Measurements from ENCODE around the gene MICAL3. TPM values are rescaled to one million over a fixed set of nuclear protein-coding genes. Genes with fewer than 3 reads are reported as not detected.

Gene MICAL3
- total RNA-seq, 1 donor from 2014 or later, result 47.5 TPM

GRCh38 chr22:17898375-17898774, 126.0 kb downstream of the MICAL3 start:
- no peak overlapping the region for H3K4me3 ChIP-seq (ENCODE audit: low read depth, low read length)
- no peak for DNase-seq (ENCODE audit: low read depth)
- no peak for TF ChIP-seq CTCF (conservative IDR thresholded peaks at IDR 0.05; ENCODE audit: low read depth, low read length)

GRCh38 chr22:17897858-17898257, 126.5 kb downstream of the MICAL3 start:
- H3K4me3 ChIP-seq (ENCODE audit: low read depth, low read length), result no peak overlapping the region
- no peak for DNase-seq (ENCODE audit: low read depth)
- TF ChIP-seq CTCF (conservative IDR thresholded peaks at IDR 0.05; ENCODE audit: low read depth, low read length), result no peak

DNA sequence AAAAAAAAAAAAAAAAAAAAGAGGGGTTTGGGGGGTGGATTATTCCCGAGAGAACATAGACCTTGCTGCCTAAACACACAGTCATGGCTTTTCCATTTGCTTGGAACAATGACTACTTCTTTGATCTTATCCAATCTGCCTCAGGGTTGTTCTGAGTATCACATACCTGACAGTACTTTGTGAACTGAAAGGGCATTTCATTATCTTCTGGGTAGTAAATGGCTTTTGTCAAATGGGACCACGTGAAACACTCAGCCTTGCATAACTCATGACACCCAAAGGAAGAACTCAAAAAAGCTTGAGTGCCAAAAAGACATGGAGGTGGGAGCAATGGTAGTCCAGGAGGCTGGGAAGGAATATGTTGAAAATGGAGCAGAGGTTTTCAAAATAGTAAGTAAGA, 126.9 kb downstream of the MICAL3 start:
- no peak for DNase-seq (ENCODE audit: low read depth)
- H3K4me3 ChIP-seq (ENCODE audit: low read depth, low read length), result no peak overlapping the region
- TF ChIP-seq CTCF (conservative IDR thresholded peaks at IDR 0.05; ENCODE audit: low read depth, low read length), result no peak

- TF ChIP-seq CTCF (conservative IDR thresholded peaks at IDR 0.05; ENCODE audit: low read depth, low read length), result peak; percentile 50
- H3K4me3 ChIP-seq (ENCODE audit: low read depth, low read length), result no peak overlapping the region
- no peak for DNase-seq (ENCODE audit: low read depth)
Observed at GRCh38 chr22:17896586-17896985, 127.8 kb downstream of the MICAL3 start.

DNA sequence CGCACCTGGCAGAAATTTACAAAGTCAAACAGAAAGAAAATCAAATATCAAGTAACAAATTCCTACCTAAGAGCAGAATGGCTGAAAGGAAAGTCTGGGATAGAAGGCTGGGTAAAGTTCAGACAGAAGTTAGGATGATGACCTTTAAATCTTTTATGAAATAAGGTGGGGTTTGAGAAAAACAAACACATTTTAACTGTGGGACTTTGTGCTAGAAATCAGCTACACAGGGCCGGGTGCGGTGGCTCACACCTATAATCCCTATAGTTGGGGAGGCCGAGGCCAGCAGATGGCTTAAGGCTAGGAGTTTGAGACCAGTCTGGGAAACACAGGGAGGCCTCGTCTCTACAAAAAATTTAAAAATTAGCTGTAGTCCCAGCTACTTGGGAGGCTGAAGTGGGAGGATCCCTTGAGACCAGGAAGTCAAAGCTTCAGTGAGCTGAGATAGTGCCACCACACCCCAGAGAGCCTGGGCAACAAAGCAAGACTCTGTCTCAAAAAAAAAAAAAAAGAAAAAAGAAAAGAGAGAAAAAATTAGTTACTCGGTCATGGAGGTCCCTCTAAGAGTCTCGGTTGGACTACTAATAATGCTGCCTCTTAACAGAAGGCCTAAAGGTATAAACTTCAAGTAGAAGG, 130.3 kb downstream of the MICAL3 start:
- TF ChIP-seq CTCF (conservative IDR thresholded peaks at IDR 0.05; ENCODE audit: low read depth, low read length), result no peak
- DNase-seq (ENCODE audit: low read depth), result no peak
- no peak overlapping the region for H3K4me3 ChIP-seq (ENCODE audit: low read depth, low read length)

DNA sequence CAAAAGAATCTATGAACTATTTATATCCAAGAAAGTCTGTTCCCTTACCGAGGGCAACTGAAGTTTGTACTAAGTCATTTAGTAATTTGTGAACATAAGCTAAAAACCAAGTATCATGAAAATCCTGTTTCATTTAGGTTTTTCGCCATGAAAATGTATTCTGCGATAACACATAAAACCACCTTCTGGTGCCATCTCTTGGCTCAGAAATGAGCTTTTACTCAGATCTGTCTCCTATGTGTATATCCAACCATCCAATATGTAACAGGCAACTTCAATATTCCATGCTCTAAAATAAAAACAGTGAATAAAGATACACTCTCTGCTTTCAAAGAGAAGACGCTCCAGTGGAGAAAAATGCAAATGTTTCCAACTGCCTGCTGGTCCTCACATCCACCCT, 132.0 kb downstream of the MICAL3 start:
- no peak for TF ChIP-seq CTCF (conservative IDR thresholded peaks at IDR 0.05; ENCODE audit: low read depth, low read length)
- DNase-seq (ENCODE audit: low read depth), result no peak
- no peak overlapping the region for H3K4me3 ChIP-seq (ENCODE audit: low read depth, low read length)

- peak; percentile 60 for TF ChIP-seq CTCF (conservative IDR thresholded peaks at IDR 0.05; ENCODE audit: low read depth, low read length)
- H3K4me3 ChIP-seq (ENCODE audit: low read depth, low read length), result no peak overlapping the region
- DNase-seq (ENCODE audit: low read depth), result no peak
Observed at GRCh38 chr22:17891481-17892167, 132.7 kb downstream of the MICAL3 start.
